ENCODE results near the gene MBIP.

MBIP gene

DNA sequence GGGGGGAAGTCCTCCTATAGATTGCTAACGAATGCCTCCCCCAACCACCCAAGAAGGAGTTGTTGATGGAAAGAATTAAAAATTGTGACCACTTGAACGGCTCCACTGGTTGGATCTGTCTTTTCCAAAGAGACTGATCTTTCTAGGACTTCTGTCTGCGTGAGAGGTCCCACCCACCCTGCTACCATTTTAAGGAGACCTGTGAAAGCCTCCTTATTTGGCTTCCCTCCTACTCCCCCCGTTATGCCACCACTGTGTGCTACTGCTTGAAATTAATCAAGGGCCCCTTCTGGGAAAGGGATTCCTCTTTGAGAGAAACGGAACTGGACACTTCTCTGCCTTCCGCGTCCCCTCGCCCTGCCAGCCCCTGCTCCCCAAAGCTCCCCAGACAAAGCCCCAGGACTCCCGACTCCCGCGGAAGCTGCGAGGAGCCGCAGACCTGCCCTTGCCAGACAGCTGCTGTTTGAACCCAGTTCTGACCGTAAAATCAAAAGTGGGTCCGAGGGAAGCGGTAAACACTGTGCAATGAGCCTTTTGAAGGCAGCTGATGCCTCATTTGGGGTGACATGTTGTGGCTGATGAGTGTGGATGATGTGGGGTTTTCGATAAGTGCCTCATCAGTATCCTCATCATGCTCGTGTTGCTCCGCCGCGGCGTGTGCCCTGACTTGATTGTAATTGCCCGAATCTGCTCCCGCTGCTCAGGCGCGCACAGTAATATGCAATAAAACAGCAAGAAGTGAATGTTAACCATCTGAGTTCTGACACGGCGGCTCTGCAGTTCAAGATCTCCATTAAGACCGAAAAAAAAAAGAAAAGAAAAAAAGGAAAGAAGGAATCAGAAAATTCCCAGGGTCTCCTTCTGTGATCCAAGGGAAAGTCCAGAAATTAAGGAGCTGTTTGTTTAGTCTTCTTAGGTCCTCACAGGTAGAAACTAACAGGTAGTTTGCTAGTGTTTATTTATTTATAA is 48.2 kb downstream of the MBIP start:
- TF ChIP-seq RAD21 (IDR thresholded peaks at IDR 0.05; ENCODE audit: low read depth) (no peak), NFIC (IDR thresholded peaks at IDR 0.05) (no peak)

DNA sequence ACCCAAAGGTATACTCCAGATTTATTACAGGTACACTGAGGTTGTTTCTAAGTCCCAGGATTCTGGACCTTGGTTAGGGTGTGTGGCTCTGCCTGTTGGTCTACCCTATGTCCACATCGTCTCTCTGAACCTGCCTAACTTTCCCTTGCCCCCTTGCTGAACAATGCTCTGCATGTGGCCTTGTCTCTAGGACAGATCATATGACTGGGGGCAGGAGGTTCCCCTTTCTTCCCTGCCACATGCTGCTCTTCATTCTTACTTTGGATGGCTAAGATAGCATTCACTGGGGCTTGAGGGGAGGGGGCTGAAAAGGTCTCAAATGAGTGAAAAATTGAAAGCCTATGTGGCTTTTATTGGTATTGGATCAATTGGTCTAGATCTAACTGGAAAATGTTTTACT is 49.2 kb downstream of the MBIP start:
- TF ChIP-seq TCF12 (IDR thresholded peaks at IDR 0.05; ENCODE audit: low read depth) (no peak), TEAD4 (IDR thresholded peaks at IDR 0.05) (no peak), EP300 (IDR thresholded peaks at IDR 0.05; ENCODE audit: borderline replicate concordance) (no peak), RAD21 (IDR thresholded peaks at IDR 0.05; ENCODE audit: low read depth) (no peak), TAF1 (IDR thresholded peaks at IDR 0.05; ENCODE audit: low read depth) (no peak), EGR1 (IDR thresholded peaks at IDR 0.05) (no peak), FOXM1 (IDR thresholded peaks at IDR 0.05; ENCODE audit: borderline replicate concordance, low read depth) (no peak), CREB1 (IDR thresholded peaks at IDR 0.05; ENCODE audit: low read depth) (no peak), CEBPB (IDR thresholded peaks at IDR 0.05) (no peak), YY1 (IDR thresholded peaks at IDR 0.05; ENCODE audit: low read depth) (no peak)
- TF ChIP-seq, protein P1, sequence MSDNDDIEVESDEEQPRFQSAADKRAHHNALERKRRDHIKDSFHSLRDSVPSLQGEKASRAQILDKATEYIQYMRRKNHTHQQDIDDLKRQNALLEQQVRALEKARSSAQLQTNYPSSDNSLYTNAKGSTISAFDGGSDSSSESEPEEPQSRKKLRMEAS (IDR thresholded peaks at IDR 0.05): no peak
- TF ChIP-seq, protein P2, sequence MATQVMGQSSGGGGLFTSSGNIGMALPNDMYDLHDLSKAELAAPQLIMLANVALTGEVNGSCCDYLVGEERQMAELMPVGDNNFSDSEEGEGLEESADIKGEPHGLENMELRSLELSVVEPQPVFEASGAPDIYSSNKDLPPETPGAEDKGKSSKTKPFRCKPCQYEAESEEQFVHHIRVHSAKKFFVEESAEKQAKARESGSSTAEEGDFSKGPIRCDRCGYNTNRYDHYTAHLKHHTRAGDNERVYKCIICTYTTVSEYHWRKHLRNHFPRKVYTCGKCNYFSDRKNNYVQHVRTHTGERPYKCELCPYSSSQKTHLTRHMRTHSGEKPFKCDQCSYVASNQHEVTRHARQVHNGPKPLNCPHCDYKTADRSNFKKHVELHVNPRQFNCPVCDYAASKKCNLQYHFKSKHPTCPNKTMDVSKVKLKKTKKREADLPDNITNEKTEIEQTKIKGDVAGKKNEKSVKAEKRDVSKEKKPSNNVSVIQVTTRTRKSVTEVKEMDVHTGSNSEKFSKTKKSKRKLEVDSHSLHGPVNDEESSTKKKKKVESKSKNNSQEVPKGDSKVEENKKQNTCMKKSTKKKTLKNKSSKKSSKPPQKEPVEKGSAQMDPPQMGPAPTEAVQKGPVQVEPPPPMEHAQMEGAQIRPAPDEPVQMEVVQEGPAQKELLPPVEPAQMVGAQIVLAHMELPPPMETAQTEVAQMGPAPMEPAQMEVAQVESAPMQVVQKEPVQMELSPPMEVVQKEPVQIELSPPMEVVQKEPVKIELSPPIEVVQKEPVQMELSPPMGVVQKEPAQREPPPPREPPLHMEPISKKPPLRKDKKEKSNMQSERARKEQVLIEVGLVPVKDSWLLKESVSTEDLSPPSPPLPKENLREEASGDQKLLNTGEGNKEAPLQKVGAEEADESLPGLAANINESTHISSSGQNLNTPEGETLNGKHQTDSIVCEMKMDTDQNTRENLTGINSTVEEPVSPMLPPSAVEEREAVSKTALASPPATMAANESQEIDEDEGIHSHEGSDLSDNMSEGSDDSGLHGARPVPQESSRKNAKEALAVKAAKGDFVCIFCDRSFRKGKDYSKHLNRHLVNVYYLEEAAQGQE (IDR thresholded peaks at IDR 0.05; ENCODE audit: low read depth): no peak

DNA sequence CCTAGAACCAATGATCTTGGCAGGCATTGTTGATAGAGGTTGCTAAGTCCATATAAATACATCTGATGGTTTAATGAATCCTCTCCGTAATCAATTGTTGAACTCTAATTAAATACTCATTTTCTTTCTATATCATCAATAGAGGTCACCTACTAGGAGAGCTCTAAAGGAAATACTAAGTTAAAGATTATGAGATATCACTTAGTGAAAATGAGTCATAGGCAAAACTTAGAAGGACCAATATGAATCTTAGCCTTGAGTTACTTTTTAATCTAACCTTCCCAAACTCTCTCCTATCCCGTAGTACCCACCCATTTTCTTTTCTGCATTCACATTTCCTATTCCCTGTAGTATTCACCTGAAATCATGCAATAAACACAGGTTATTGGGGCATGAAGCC is 50.2 kb downstream of the MBIP start:
- no peak for TF ChIP-seq FOXM1 (IDR thresholded peaks at IDR 0.05; ENCODE audit: borderline replicate concordance, low read depth)
- TF ChIP-seq YY1 (IDR thresholded peaks at IDR 0.05; ENCODE audit: low read depth): no peak
- no peak for TF ChIP-seq CEBPB (IDR thresholded peaks at IDR 0.05)
- TF ChIP-seq CREB1 (IDR thresholded peaks at IDR 0.05; ENCODE audit: low read depth): no peak

DNA sequence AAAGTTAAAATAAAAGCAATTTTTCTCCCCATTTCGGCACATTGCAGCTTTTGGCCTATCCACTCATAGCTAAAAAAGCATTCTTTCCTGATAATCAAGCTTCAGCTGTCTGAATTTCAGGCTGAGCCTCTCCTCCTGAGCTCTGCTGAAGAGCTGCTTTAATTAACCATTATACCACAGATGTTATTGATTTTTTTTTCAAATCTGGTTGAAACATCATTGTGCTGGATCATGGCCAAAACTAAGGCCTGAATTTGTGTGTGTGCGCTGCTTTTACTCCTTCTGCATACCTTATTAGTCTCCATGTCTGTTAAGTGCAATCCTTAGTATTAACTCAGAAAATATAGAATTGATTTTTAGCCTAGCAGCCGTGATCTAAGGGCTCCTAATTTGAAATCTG is 52.3 kb downstream of the MBIP start:
- no peak for TF ChIP-seq TAF1 (IDR thresholded peaks at IDR 0.05; ENCODE audit: low read depth)
- no peak for TF ChIP-seq EGR1 (IDR thresholded peaks at IDR 0.05)
- no peak for TF ChIP-seq TCF12 (IDR thresholded peaks at IDR 0.05; ENCODE audit: low read depth)
- TF ChIP-seq NFIC (IDR thresholded peaks at IDR 0.05): no peak

DNA sequence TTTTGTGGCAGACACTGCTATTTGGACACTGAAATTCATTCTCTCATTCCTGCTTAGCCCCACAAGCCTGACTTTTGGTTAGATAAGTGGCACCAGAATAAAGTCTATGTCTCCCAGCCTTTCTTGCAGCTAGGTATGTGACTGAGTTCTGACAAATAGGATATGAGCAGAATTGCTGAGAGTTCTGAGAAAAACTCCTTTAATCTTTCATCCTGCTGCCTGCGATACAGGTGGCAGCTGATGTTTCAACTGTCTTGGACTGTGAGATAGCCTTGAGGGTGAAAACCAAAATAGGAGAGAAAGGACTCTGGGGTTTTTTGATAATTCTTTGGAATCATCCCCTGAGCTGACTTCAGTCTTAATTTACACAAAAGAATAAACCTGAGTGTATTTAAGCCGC is 55.8 kb downstream of the MBIP start:
- TF ChIP-seq, protein P3, sequence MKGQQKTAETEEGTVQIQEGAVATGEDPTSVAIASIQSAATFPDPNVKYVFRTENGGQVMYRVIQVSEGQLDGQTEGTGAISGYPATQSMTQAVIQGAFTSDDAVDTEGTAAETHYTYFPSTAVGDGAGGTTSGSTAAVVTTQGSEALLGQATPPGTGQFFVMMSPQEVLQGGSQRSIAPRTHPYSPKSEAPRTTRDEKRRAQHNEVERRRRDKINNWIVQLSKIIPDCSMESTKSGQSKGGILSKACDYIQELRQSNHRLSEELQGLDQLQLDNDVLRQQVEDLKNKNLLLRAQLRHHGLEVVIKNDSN (IDR thresholded peaks at IDR 0.05): no peak
- no peak for TF ChIP-seq FOXM1 (IDR thresholded peaks at IDR 0.05; ENCODE audit: borderline replicate concordance, low read depth)
- TF ChIP-seq, protein P2 (IDR thresholded peaks at IDR 0.05; ENCODE audit: low read depth): no peak
- no peak for TF ChIP-seq TCF12 (IDR thresholded peaks at IDR 0.05; ENCODE audit: low read depth)
- TF ChIP-seq EP300 (IDR thresholded peaks at IDR 0.05; ENCODE audit: borderline replicate concordance): no peak
- no peak for TF ChIP-seq YY1 (IDR thresholded peaks at IDR 0.05; ENCODE audit: low read depth)
- no peak for TF ChIP-seq EGR1 (IDR thresholded peaks at IDR 0.05)
- TF ChIP-seq RAD21 (IDR thresholded peaks at IDR 0.05; ENCODE audit: low read depth): no peak
- no peak for TF ChIP-seq NFIC (IDR thresholded peaks at IDR 0.05)
- TF ChIP-seq, protein P1 (IDR thresholded peaks at IDR 0.05): no peak
- no peak for TF ChIP-seq CEBPB (IDR thresholded peaks at IDR 0.05)
- no peak for TF ChIP-seq CREB1 (IDR thresholded peaks at IDR 0.05; ENCODE audit: low read depth)
- TF ChIP-seq TAF1 (IDR thresholded peaks at IDR 0.05; ENCODE audit: low read depth): no peak
- no peak for TF ChIP-seq TEAD4 (IDR thresholded peaks at IDR 0.05)
- no peak for TF ChIP-seq ZBTB7A (IDR thresholded peaks at IDR 0.05; ENCODE audit: low read depth)

DNA sequence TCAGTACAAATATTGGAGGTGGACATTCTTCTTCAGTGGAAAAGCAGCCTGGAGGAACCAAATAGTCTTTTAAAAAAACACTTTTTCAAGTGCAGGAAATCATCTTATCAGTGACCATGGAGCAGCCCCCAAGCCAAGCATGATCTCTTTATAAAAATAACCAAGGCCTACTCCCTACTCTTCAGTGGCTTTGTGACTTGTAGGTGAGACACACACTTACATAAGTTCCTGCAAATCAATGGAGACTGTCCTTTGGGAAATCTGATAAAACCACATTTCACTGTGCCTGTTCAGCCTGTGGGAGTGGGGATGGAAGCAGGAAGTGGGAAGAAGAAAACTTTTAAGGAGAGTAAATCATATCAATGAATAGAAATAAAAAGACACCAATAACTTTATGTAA is 56.3 kb downstream of the MBIP start:
- TF ChIP-seq TCF12 (IDR thresholded peaks at IDR 0.05; ENCODE audit: low read depth) (no peak), RAD21 (IDR thresholded peaks at IDR 0.05; ENCODE audit: low read depth) (no peak), CREB1 (IDR thresholded peaks at IDR 0.05; ENCODE audit: low read depth) (no peak), TEAD4 (IDR thresholded peaks at IDR 0.05) (no peak), CEBPB (IDR thresholded peaks at IDR 0.05) (no peak)

All from Ishikawa (cell line).